GM21737 (cell line): ENCODE measurements around the gene PDSS1.
A peak's percentile ranks its signal among the peaks of the same experiment; 100 is the strongest.
"Not testable (repeated sequence)": the region's sequence is repeated elsewhere in the genome, so short reads cannot be mapped to it uniquely, and the experiment has no call there.

Experiments used
- ATAC-seq: cut with Tn5 transposase; IDR thresholded peaks from one replicate; pipeline ENCODE4 v1.9.1; 2021; ENCODE audit warnings: mild to moderate bottlenecking, moderate library complexity; ENCODE audit not compliant: unreplicated experiment

PDSS1 gene

DNA sequence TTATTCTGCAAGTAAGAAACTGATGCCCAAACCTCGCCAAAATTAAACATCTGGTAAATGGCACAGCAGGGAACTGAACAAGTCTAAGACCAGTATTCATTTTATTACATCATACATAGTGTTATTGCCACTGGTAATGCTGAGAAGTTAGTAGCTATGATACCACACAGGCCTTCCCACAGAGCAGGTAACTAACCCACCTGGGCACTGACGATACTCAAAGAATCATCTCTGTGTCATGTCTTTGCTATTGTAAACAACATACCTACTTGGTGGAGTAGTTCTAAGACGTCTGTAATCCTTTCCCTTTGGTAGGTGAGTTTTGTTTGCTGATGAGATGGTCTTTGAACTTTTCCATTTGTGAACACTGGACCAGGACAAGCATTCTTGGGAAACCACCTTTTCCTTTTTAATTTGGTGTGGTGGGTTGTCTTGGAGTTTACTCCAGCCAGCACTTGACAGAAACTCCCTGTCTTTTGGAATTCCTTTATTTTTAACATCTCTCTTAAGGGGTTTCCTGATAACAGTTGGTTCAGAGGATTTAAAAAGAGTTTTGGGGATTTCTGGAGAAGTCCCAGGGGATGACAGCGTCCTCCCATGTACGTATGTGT lies 40.9 kb downstream of the PDSS1 start:
- no peak for ATAC-seq

DNA sequence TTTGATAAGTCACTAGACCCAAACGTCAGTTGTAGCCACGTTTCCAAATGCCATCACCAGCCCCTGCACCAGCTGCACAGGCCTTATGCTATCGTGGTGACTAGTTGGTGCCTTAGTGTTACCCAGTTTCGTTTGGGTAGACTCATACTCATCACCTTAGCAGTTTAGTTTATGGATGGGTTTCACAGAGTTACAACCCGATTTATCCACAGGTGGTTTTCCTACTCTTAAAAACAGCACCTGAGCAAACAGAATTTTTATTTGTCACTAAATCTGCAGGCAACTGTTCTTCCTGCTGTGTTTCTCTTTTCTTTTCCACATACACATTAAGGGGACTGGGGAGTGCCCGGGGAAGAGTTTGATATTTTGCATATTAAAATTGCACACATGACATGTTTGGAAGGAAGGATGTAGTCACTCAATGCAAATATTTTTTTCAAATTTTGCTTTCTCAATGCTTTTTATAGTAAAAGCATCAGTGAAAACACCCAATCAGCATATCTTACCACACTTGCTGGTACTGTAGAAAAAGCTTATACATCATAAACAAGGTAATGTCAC lies 41.6 kb downstream of the PDSS1 start:
- peak; percentile 30 for ATAC-seq

DNA sequence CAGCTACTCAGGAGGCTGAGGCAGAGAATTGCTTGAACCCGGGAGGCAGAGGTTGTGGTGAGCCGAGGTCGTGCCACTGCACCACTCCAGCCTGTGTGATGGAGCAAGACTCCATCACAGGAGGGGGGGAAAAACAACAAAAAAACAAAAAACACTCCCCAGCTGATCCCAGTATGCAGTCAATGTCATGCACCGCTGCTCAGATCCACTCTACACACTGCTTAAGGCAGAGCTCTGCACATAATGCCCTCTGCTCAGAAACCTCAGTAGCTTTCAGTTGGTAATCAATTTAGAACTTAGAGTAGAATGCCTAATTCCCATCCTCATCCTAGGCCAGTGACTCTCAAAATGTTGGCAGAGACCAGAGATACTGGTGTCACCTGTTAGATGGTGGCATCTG lies 43.9 kb downstream of the PDSS1 start:
- ATAC-seq, result no peak

DNA sequence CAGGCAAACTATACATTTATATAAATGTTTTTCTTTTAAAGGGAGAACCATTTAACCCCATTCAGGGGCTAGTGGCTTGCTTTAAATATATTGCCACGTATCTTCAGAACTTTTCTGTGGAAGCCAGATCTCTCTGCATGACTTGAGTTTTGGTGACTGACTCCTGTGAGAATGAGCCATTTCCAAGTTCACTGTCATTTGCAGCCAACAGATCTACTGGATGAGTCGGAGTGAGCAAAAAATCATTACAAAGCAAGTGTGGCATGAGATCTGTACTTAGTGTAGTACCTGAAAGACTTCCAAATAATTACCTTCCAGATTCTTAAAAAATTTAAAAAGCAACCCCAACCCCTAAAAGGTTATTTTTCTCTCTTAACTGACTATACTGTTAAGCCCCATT lies 45.6 kb downstream of the PDSS1 start:
- ATAC-seq, result no peak

DNA sequence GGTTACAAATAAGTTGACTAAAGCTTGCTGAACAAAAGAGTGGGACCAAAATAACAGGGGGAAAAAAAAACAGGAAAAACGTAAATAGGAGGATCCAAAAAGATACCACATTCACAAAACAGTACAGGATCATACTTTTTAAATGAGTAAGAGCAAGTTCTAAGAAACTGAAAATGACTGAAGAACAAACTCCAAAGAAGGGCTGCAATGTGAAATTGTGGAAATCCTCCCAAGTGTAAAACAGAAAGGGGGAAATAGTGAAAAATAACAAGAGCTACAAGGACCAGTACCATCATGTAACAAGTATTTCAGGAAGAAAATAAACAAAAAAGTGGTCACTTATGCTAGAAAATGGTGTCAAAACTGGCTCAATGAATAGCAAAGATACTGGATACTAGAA lies 46.3 kb downstream of the PDSS1 start:
- no peak for ATAC-seq

DNA sequence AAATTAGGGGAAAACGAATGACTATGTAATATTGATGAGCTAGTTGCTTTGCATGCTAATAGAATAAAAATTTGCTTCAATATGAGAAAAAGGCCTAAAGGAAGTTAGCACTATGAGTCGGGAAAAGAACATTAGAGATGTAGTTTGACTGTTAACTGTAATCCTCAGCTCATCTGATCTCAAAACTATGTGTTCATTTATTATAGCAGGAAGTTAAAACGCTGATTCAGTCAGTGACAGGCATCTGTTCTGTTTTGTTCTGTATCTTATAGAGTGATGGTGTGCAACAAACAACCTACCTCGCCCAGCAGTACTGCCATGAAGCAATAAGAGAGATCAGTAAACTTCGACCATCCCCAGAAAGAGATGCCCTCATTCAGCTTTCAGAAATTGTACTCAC lies 48.6 kb downstream of the PDSS1 start:
- no peak for ATAC-seq

DNA sequence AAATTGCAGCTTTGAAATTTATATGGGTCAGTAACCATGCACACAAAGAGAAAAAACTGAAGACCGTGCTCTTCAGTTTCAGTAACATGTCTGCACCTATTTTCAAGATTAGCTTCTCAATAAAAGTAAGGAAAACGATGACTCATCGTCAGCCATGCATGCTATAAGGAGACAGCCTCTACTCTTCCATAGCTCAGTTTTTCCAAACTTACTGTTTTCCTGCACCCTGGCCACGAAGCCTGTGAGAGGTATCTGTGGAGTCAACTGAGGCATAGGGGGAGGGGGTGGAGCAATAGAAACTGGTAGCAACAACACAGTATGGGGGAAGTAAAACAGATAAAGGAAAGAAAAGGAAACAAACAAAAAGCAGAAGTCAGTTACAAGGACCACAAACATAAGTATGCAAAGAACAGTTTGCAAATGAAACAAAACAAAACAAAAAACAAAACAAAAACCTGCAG lies 58.0 kb downstream of the PDSS1 start:
- ATAC-seq, result peak; percentile 86

DNA sequence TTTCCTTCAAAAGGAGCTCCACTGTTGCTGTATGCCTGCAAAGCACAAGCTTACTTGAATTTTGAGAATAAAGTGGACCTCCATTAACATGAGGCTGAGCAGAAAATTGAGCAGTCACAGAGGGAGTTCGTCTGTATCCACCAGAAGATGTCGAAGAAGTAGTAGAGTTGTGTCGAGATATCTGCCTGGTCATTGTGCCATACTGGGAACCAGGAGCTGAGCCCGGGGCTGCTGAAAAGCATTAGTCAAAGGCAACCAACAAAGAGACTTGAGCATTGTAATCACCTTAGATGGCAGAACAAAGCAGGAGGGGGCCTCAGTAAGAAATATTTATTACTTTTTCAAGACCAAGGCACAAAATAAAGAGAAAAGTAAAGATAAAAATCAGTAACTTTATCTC lies 61.5 kb downstream of the PDSS1 start:
- no peak for ATAC-seq

DNA sequence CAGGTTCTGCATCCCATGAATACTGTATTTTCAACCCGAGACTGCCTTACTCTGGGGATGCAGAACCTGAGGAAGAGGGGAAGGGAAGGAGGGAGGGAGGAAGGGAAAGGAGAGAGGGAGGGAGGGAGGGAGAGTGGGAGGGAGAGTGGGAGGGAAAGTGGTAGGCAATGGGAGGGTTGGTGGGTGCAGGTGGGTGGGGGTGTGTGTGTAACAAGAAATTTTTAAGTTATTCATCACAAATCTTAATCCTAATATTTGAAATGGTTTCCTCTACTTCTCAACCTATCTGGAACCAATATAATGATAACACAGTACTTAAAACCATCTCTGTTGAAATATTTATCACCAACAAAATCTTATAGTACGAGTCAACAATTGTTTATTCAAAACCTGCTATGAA lies 68.0 kb downstream of the PDSS1 start:
- no peak for ATAC-seq

DNA sequence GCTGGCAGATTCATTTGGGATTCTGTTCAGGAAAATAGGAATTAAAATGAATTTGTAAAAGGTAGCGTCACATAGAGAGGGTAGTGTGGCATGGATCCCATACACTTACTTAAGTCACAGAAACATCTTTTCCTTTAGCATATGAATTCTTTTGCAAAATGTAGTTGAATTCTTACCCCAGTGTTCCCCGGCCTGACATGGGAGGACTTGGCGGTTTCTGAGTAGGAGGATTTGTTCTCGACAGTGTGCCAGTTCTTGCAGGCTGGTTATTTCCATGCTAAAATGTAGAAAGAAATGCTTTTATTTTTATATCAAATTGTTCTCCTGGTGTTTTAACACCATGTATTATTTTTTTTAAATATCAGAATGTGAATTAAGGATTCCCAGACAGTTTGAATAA lies 72.6 kb downstream of the PDSS1 start:
- ATAC-seq, result no peak

DNA sequence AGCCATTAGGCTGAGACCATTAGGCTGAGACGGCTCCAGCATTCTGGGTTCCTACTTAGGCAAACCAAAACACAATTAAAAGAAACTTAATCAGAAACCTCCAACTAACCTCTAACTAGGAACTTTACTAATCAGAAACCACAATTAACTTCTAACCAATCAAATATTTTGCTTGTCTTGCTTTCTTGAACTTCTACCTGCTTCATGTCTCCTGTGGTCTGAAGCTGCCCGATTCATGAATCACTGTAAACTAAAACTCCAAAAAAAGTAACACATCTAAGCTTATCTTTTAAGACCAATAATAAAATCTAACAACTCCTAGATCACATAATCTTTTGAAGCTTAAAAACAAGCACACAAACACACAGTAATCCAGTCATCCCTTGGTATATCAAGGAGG lies 76.1 kb downstream of the PDSS1 start:
- ATAC-seq, result no peak

DNA sequence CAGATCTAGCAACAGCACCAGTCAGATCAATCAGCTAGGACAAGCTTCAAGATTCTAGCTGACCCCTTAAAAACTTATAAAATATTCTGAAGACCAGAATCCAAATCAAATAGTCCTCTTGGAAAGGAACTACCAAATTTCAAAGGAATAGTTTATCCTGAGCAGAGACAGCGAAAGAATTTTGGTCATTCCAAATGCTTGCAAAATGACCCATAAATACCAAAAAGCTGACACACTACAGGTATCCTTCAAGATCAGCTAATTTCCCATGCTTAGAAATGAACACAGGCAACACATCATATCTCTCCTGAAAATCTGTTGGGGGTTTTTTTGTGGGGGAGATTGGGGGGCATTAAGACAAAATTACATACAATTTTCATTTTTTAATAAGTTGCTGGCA lies 78.8 kb downstream of the PDSS1 start:
- no peak for ATAC-seq

DNA sequence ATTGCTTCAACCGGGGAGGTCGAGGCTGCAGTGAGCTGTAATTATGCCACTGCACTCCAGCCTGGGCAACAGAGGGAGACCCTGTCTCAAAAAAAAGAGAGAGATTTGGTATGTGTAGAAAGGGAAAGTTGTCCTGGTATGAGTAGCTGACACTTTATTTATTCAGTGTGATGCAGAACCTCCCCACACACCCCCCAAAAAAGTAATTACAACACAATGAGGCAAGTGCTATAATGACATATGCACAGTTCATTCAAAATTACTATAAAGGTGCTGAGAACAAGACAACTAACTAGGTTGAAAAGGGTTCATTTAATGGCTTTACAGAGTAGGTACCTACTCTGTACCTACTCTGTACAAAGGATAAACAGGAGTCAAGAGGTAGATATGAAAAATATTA lies 80.2 kb downstream of the PDSS1 start:
- no peak for ATAC-seq

DNA sequence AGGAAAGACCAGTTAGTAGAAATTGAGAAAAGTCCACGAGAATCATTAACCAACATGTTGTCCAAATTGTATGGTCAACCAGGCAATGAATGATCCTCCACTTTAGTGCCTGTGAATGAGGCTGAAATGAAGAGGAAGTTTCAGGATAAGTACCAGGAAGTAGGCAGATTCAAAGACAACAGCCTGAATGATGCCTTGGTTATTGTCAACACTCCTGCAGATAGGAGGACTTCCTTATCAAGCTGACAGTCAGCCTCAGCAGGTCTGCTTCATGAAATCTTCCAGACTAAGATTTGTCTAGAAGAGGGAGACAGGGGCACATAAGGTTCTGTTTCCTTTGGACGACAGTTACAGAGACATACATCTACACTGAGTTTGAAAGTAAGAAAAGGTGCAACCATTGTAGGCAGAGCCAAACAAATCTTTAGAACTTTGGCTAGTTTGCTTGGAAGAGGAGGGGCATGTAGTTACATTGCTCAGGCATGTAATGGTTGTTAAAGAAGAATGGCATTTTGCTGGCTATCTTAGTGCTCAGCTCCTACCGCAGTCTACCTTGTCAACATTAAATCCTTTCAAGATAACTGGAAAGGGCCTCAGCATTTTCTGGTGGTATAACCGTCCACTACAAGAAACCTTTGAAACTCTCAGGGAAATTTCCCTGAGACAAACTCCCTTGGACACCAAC lies 81.8 kb downstream of the PDSS1 start:
- no peak for ATAC-seq

DNA sequence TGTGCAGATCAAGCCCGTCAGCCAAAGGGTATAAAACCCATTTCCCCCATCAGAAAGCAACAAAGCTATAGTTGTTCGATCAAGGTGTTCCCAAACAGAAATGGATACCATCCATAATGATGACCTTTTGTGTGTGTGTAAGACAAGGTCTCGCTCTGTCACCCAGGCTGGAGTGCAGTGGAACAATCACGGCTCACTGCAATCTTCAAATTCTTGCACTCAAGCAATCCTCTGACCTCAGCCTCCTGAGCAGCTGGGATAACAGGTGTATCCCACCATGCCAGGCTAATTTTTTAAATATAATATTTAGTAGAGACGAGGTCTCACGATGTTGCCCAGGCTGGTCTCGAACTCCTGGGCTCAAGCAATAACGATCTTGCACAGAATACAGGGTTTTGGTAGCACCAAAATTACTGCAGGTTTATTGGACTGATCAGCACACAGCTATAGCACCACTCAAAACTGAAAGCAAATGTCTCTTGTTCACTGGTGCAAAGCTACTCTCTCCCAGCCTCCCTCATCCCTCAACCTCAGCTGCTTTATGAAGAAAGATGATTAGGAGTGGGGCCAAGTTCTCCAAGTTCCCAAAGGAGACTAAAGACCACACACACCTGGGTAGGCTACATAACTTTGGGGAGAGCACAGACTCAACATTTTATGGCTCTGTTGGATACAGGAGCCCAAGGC lies 82.7 kb downstream of the PDSS1 start:
- ATAC-seq, result no peak

DNA sequence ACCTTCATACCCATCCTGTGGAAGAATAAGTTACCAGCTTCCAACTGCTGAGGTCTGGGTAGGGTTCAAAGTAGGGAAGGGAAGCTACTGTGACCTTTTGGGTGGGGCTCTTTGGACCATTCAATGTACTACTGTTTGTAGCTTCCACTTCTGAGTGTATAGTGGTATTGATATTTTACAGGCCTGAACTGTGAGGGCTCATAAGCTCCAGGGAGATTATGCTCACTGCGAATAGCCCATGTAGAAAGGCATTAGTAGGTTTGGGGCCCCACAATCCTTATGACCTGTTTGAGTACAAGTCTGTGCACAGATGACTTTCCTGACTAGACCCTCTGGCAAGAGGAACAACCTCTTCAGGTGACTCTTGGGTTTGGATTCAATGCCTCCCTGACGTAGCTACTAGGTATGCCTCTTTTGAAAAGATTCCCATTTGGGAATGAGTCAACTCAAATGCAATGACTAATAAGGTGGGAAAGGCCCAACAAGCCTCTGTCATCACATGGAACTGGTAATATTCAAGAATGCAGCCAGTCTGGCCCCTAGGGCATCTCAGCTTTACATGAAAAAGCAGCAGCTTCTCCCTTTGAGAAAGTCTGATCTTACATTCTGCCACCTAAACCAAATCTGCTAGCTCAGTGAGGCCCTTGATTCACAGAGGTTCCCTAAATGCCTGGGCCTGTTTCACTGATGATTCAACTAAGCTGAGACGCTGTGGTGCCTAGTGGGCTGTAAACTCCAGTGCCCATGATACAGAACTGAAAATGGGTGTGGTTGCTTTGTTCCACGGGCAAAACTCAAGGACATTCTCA lies 83.5 kb downstream of the PDSS1 start:
- ATAC-seq, result peak; percentile 47

DNA sequence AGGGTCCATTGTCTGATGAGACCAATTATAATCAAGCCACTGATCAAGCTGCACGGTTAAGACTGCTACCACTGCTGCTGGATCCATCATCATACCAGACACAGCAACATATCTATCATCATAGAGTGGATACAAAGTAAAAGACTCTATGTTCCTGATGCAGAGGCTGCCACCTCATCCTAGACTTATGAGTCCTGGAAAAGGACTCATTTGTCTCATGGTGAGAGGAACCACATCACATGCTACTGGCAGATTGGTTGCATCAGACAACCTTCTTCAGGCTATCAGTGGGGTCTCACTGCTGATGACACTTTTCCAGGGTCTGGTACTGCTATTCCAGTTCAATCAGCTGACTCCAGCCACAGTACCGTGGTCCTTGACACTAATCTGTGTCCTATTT lies 84.3 kb downstream of the PDSS1 start:
- no peak for ATAC-seq

DNA sequence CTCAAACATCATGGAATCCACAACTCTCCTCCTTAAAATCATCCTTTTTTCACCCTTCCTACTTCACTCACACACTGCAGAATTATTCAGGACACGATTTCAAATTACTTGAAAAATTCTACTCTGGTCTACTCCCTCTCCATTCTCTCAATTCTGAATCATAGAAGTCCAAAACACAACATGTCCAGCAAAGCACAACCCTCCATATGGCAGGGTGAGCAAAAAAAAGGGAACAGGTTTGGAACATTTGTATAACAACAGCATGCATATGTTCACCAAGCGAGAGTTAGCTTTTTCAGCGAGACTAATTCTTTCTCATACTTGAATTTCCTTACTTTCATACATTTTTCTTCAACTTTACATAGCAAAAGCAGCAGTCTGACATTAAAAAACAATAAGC lies 89.9 kb downstream of the PDSS1 start:
- no peak for ATAC-seq

DNA sequence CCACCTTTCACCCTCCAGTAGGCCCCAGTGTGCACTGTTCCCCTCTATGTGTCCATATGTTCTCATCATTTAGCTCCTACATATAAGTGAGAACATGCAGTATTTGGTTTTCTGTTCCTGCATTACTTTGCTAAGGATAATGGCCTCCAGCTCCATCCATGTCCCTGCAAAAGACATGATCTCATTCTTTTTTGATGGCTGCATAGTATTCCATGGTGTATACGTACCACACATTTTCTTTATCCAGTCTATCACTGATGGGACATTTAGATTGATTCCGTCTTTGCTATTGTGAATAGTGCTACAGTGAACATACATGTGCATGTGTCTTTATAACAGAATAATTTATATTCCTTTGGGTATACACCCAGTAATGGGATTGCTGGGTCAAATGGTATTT lies 92.3 kb downstream of the PDSS1 start:
- ATAC-seq, result not testable (repeated sequence)

DNA sequence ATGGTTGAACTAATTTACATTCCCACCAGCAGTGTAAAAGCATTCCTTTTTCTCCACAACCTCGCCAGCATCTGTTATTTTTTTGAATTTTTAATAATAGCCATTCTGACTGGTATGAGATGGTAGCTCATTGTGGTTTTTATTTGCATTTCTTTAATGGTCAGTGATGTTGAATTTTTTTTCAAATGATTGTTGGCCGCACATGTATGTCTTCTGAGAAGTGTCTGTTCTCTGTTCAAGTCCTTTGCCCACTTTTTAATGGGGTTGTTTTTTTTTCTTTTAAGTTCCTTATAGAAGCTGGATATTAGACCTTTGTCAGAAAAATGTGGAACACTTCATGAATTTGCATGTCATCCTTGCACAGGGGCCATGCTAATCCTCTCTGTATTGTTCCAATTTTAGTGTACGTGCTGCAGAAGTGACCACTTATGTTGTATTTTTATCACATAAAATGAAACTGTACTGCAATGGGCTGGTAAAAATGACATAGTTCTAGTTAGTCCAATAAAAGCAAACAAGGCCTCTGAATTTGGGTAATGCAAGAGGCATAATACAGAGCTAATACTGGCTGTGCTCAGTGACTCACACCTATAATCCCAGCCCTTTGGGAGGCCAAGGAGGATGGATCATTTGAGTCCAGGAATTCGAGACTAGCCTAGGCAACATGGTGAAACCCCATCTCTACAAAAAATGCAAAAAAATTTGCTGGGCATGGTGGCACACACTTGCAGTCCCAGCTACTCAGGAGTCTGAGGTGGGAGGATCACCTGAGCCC lies 92.9 kb downstream of the PDSS1 start:
- no peak for ATAC-seq
